Caco-2 (cell line): ENCODE data around the gene LORICRIN. TPM values are rescaled to one million over a fixed set of nuclear protein-coding genes. Genes with fewer than 3 reads are reported as not detected.

Source experiments
- BruUV-seq: library from RNA; stranded (reverse); fragments of 400-500 nt; replicated peaks from 2 replicates; lab custom pipeline; 2021; lab: Mats Ljungman, UMichigan
- CTCF ChIA-PET: fragments of 300-600 bp; sonication (Branson Sonifier 250); formaldehyde crosslinking; loops from one replicate; lab custom pipeline; 2022; ENCODE audit warnings: antibody characterized with exemption; lab: Charles Lee
- POLR2A ChIA-PET: fragments of 300-600 bp; sonication (Branson Sonifier 250); formaldehyde crosslinking; loops from one replicate; lab custom pipeline; 2022; ENCODE audit warnings: antibody characterized with exemption; lab: Charles Lee
- DNase-seq, 2 experiments: peaks; one replicate each; pipeline versions ENCODE4 v3.0.0 to v3.0.0-alpha.2; 2020 to 2022
- H3K27me3 ChIP-seq: replicated peaks from 2 replicates; pipeline ENCODE4 v1.6.0; 2011; ENCODE audit warnings: low read length; ENCODE audit not compliant: control insufficient read depth, insufficient read depth
- H3K36me3 ChIP-seq: 2 replicates; pipeline ENCODE4 v1.5.1; 2011; ENCODE audit warnings: low read length; ENCODE audit not compliant: control insufficient read depth, insufficient read depth
- H3K4me1 ChIP-seq: fragments of 250-450 bp; sonication (Bioruptor Pico); 2 replicates; pipeline ENCODE4 v1.5.1; 2020; ENCODE audit warnings: mild to moderate bottlenecking
- H3K4me3 ChIP-seq: 2 replicates; pipeline ENCODE4 v1.5.1; 2011; ENCODE audit warnings: low read depth, mild to moderate bottlenecking, control low read depth, low read length
- H3K9me3 ChIP-seq: fragments of 250-450 bp; sonication (Bioruptor Pico); 2 replicates; pipeline ENCODE4 v1.5.1; 2020; ENCODE audit warnings: mild to moderate bottlenecking, moderate library complexity
- H3K27ac Mint-ChIP-seq: one replicate; pipeline ENCODE4 v1.8.0; 2022; ENCODE audit warnings: mixed read lengths; ENCODE audit not compliant: unreplicated experiment
- H3K27me3 Mint-ChIP-seq: one replicate; pipeline ENCODE4 v1.8.0; 2022; ENCODE audit warnings: mixed read lengths; ENCODE audit not compliant: insufficient read depth, unreplicated experiment
- H3K36me3 Mint-ChIP-seq: one replicate; pipeline ENCODE4 v1.8.0; 2022; ENCODE audit warnings: mild to moderate bottlenecking, mixed read lengths; ENCODE audit not compliant: insufficient read depth, unreplicated experiment
- H3K4me1 Mint-ChIP-seq: one replicate; pipeline ENCODE4 v1.8.0; 2022; ENCODE audit warnings: low read depth, mixed read lengths; ENCODE audit not compliant: unreplicated experiment
- H3K4me3 Mint-ChIP-seq: one replicate; pipeline ENCODE4 v1.8.0; 2022; ENCODE audit warnings: mild to moderate bottlenecking, moderate library complexity, mixed read lengths; ENCODE audit not compliant: unreplicated experiment
- H3K9me3 Mint-ChIP-seq: one replicate; pipeline ENCODE4 v1.8.0; 2022; ENCODE audit warnings: mixed read lengths; ENCODE audit not compliant: unreplicated experiment
- CTCF ChIP-seq, 2 experiments: fragments of 200-600 bp in 1 of 2; IDR thresholded peaks; 1 replicate in 1 of 2; 2 replicates in 1 of 2; pipeline versions ENCODE4 v1.5.1 to v1.8.0; 2011 to 2022; ENCODE audit warnings: antibody characterized with exemption in 1 of 2, control low read depth in 1 of 2, inconsistent platforms in 1 of 2, low read depth in 1 of 2, low read length in 1 of 2, mild to moderate bottlenecking in 1 of 2, moderate library complexity in 1 of 2; ENCODE audit not compliant: insufficient read depth in 1 of 2, severe bottlenecking in 1 of 2, unreplicated experiment in 1 of 2
- intact Hi-C: fragments of 100-400 bp; cut with micrococcal nuclease; formaldehyde crosslinking; loops from one replicate; pipeline ENCODE4 v1.10.0; 2022; ENCODE audit not compliant: unreplicated experiment
- total RNA-seq: library from RNA; stranded (reverse); gene quantifications from 2 replicates; pipeline ENCODE4 v1.2.3, GENCODE V29; 2022

LORICRIN gene
- total RNA-seq, 1 experiment from 2014 or later = not detected

- BruUV-seq = no TSS peak
- TF ChIP-seq CTCF (IDR thresholded peaks at IDR 0.05; ENCODE audit: insufficient read depth in 1 of 2, low read depth in 1 of 2, low read length in 1 of 2, severe bottlenecking in 1 of 2, unreplicated experiment in 1 of 2) = no peak
- Histone ChIP-seq H3K9me3 (no peaks in the 10 kb centered on the region), H3K4me3 (no peak overlapping the region), H3K36me3 (no peaks in the 10 kb centered on the region), H3K27me3 (no peaks in the 10 kb centered on the region), H3K4me1 (no peaks in the 10 kb centered on the region)
- Mint-ChIP-seq H3K4me1 (no peaks in the 10 kb centered on the region), H3K36me3 (no peaks in the 10 kb centered on the region), H3K27me3 (peaks cover 3% of the 10 kb centered on the region), H3K9me3 (no peaks in the 10 kb centered on the region), H3K4me3 (no peak overlapping the region), H3K27ac (no peak overlapping the region)
- intact Hi-C loops = no loop called here
- no peak for DNase-seq
- POLR2A ChIA-PET = no interaction called here
- CTCF ChIA-PET = no interaction called here
These were observed 7.9 kb upstream of the LORICRIN start for GRCh38 chr1:153251562-153251961.

- DNase-seq = no peak
- Histone ChIP-seq H3K27me3 (no peaks in the 10 kb centered on the region), H3K4me3 (no peak overlapping the region), H3K9me3 (no peaks in the 10 kb centered on the region), H3K36me3 (no peaks in the 10 kb centered on the region), H3K4me1 (no peaks in the 10 kb centered on the region)
- no peak for TF ChIP-seq CTCF (IDR thresholded peaks at IDR 0.05; ENCODE audit: insufficient read depth in 1 of 2, low read depth in 1 of 2, low read length in 1 of 2, severe bottlenecking in 1 of 2, unreplicated experiment in 1 of 2)
- intact Hi-C loops = no loop called here
- CTCF ChIA-PET = no interaction called here
- no TSS peak for BruUV-seq
- no peak overlapping the region for H3K4me3 Mint-ChIP-seq
- POLR2A ChIA-PET = no interaction called here
- no peaks in the 10 kb centered on the region for H3K36me3 Mint-ChIP-seq
- no peaks in the 10 kb centered on the region for H3K4me1 Mint-ChIP-seq
- no peaks in the 10 kb centered on the region for H3K9me3 Mint-ChIP-seq
- H3K27ac Mint-ChIP-seq = no peak overlapping the region
- peaks cover 3% of the 10 kb centered on the region for H3K27me3 Mint-ChIP-seq
These were observed 7.5 kb upstream of the LORICRIN start for GRCh38 chr1:153251988-153252387.

- Mint-ChIP-seq H3K36me3 (no peaks in the 10 kb centered on the region), H3K27ac (no peak overlapping the region), H3K9me3 (no peaks in the 10 kb centered on the region), H3K4me3 (no peak overlapping the region), H3K27me3 (peaks cover 5% of the 10 kb centered on the region), H3K4me1 (no peaks in the 10 kb centered on the region)
- no peaks in the 10 kb centered on the region for H3K27me3 ChIP-seq
- intact Hi-C loops = no loop called here
- POLR2A ChIA-PET = no interaction called here
- no peak overlapping the region for H3K4me3 ChIP-seq
- BruUV-seq = no TSS peak
- no peak for TF ChIP-seq CTCF (IDR thresholded peaks at IDR 0.05; ENCODE audit: insufficient read depth in 1 of 2, low read depth in 1 of 2, low read length in 1 of 2, severe bottlenecking in 1 of 2, unreplicated experiment in 1 of 2)
- no peaks in the 10 kb centered on the region for H3K36me3 ChIP-seq
- DNase-seq = no peak
- no peaks in the 10 kb centered on the region for H3K9me3 ChIP-seq
- no peaks in the 10 kb centered on the region for H3K4me1 ChIP-seq
- CTCF ChIA-PET = no interaction called here
These were observed 6.4 kb upstream of the LORICRIN start for GRCh38 chr1:153253076-153253475.
